HPDE6-E6E7 (cell line): Measurements from ENCODE around the gene CACNA1C.
"Not testable (repeated sequence)": the region's sequence is repeated elsewhere in the genome, so short reads cannot be mapped to it uniquely, and the experiment has no call there.

ENCODE experiments used
- DNase-seq: peaks from one replicate; pipeline ENCODE4 v3.0.0; 2011; ENCODE audit warnings: missing footprints; ENCODE audit errors: extremely low spot score

The CACNA1C gene

GRCh38 chr12:2112401-2112800, 59.6 kb downstream of the CACNA1C start:
- DNase-seq: no peak

GRCh38 chr12:2113119-2113912, 60.5 kb downstream of the CACNA1C start:
- DNase-seq: no peak

- no peak for DNase-seq
Observed at GRCh38 chr12:2114071-2114470, 61.3 kb downstream of the CACNA1C start.

GRCh38 chr12:2115101-2115845, 62.5 kb downstream of the CACNA1C start:
- no peak for DNase-seq

GRCh38 chr12:2117541-2117940, 64.8 kb downstream of the CACNA1C start:
- no peak for DNase-seq

- no peak for DNase-seq
Observed at GRCh38 chr12:2118061-2118460, 65.3 kb downstream of the CACNA1C start.

GRCh38 chr12:2118481-2119255, 65.9 kb downstream of the CACNA1C start:
- DNase-seq: no peak

- no peak for DNase-seq
Observed at GRCh38 chr12:2119266-2119665, 66.5 kb downstream of the CACNA1C start.

- DNase-seq: no peak
Observed at GRCh38 chr12:2120982-2121758, 68.4 kb downstream of the CACNA1C start.

- no peak for DNase-seq
Observed at GRCh38 chr12:2124466-2125023, 71.8 kb downstream of the CACNA1C start.

- DNase-seq: no peak
Observed at GRCh38 chr12:2125651-2126522, 73.1 kb downstream of the CACNA1C start.

GRCh38 chr12:2126676-2127406, 74.1 kb downstream of the CACNA1C start:
- DNase-seq: no peak

GRCh38 chr12:2129076-2129475, 76.3 kb downstream of the CACNA1C start:
- peak; percentile 26 for DNase-seq

- not testable (repeated sequence) for DNase-seq
Observed at GRCh38 chr12:2135661-2136418, 83.1 kb downstream of the CACNA1C start.

GRCh38 chr12:2136901-2137300, 84.1 kb downstream of the CACNA1C start:
- no peak for DNase-seq

- no peak for DNase-seq
Observed at GRCh38 chr12:2137711-2138110, 84.9 kb downstream of the CACNA1C start.

- DNase-seq: no peak
Observed at GRCh38 chr12:2138294-2138693, 85.5 kb downstream of the CACNA1C start.

GRCh38 chr12:2138871-2139308, 86.1 kb downstream of the CACNA1C start:
- DNase-seq: no peak

- no peak for DNase-seq
Observed at GRCh38 chr12:2139651-2140050, 86.9 kb downstream of the CACNA1C start.
